Effector memory CD4-positive, alpha-beta T cell (primary cell): ENCODE results near the gene LEF1.

Experiments
- DNase-seq, 3 donors: peaks; one replicate each; pipeline ENCODE4 v3.0.0-alpha.2; 2020
- H3K27ac ChIP-seq: 2 replicates; pipeline ENCODE4 v1.7.0; 2013; ENCODE audit warnings: mild to moderate bottlenecking, low read length, moderate library complexity; ENCODE audit not compliant: insufficient read depth, poor library complexity, severe bottlenecking
- H3K27me3 ChIP-seq: replicated peaks from 2 replicates; pipeline ENCODE4 v1.7.0; 2013; ENCODE audit warnings: mild to moderate bottlenecking, low read length; ENCODE audit not compliant: insufficient read depth, control insufficient read depth, poor library complexity, severe bottlenecking
- H3K36me3 ChIP-seq: 2 replicates; pipeline ENCODE4 v1.7.0; 2013; ENCODE audit warnings: mild to moderate bottlenecking, low read length, moderate library complexity; ENCODE audit not compliant: control insufficient read depth, insufficient read depth
- H3K4me1 ChIP-seq: 2 replicates; pipeline ENCODE4 v1.7.0; 2013; ENCODE audit warnings: low read length, mild to moderate bottlenecking; ENCODE audit not compliant: control insufficient read depth, insufficient read depth, poor library complexity, severe bottlenecking
- H3K4me3 ChIP-seq: 2 replicates; pipeline ENCODE4 v1.7.0; 2013; ENCODE audit warnings: low read length, low read depth, mild to moderate bottlenecking; ENCODE audit not compliant: insufficient read depth, poor library complexity, severe bottlenecking
- H3K9me3 ChIP-seq: 2 replicates; pipeline ENCODE4 v1.7.0; 2013; ENCODE audit warnings: mild to moderate bottlenecking, low read length, moderate library complexity; ENCODE audit not compliant: control insufficient read depth

LEF1 gene

GRCh38 chr4:108116423-108117168 is 52.1 kb downstream of the LEF1 start:
- H3K4me1 ChIP-seq, result peaks cover 69% of the 10 kb centered on the region
- DNase-seq, result peak in 1 of 3 donors; percentile 28
- H3K36me3 ChIP-seq, result no peaks in the 10 kb centered on the region
- no peaks in the 10 kb centered on the region for H3K27me3 ChIP-seq
- H3K27ac ChIP-seq, result peak overlapping the region; percentile 68
- no peak overlapping the region for H3K4me3 ChIP-seq
- no peaks in the 10 kb centered on the region for H3K9me3 ChIP-seq

DNA sequence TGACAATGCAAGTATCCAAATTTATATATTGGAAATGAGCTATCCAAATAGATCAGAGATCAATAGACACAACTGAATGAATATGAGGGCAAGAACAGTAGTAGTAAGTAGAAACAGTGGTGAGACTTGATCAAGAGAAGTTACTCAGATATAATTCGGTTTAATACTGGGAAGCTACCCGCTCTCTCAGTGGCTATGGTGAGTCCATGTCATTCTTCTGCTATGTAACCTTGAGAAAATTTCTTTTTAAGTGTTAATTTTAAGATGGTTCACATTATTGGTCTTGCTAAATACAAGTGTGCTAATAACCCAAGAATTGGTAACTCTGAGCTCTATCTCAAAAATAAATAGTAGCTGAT is 53.6 kb downstream of the LEF1 start:
- H3K9me3 ChIP-seq, result no peaks in the 10 kb centered on the region
- H3K4me3 ChIP-seq, result no peak overlapping the region
- no peaks in the 10 kb centered on the region for H3K36me3 ChIP-seq
- no peaks in the 10 kb centered on the region for H3K27me3 ChIP-seq
- H3K27ac ChIP-seq, result peak overlapping the region; percentile 68
- DNase-seq, result no peak
- peaks cover 76% of the 10 kb centered on the region for H3K4me1 ChIP-seq

- no peaks in the 10 kb centered on the region for H3K9me3 ChIP-seq
- H3K27me3 ChIP-seq, result no peaks in the 10 kb centered on the region
- H3K4me1 ChIP-seq, result peaks cover 82% of the 10 kb centered on the region
- no peak for DNase-seq
- peak overlapping the region; percentile 68 for H3K27ac ChIP-seq
- no peaks in the 10 kb centered on the region for H3K36me3 ChIP-seq
- H3K4me3 ChIP-seq, result no peak overlapping the region
Observed at GRCh38 chr4:108114503-108114902, 54.2 kb downstream of the LEF1 start.

DNA sequence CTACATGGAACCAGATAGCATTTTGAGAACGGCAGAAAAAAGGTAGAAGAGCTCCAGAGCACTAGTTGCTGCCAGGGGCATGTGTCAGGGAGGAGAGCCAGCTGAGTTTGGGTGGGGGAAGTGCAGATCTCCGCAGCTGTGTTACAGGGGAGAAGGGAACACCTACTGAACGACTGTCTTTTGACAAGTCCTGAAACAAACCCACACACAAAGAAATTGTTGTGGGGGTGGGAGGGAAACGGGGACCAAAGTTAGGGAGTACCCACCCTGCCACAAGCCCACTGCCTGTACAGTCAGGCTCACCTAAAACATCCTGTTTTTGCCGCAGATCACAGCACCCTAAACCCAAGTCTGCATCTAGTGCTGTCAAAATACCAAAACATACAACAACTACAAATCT is 55.5 kb downstream of the LEF1 start:
- H3K4me1 ChIP-seq, result peaks cover 88% of the 10 kb centered on the region
- H3K27me3 ChIP-seq, result no peaks in the 10 kb centered on the region
- H3K9me3 ChIP-seq, result no peaks in the 10 kb centered on the region
- DNase-seq, result peak in 2 of 3 donors; percentile 3 to 52
- H3K4me3 ChIP-seq, result peak overlapping the region; percentile 11
- H3K36me3 ChIP-seq, result peaks cover 2% of the 10 kb centered on the region
- peak overlapping the region; percentile 68 for H3K27ac ChIP-seq

DNA sequence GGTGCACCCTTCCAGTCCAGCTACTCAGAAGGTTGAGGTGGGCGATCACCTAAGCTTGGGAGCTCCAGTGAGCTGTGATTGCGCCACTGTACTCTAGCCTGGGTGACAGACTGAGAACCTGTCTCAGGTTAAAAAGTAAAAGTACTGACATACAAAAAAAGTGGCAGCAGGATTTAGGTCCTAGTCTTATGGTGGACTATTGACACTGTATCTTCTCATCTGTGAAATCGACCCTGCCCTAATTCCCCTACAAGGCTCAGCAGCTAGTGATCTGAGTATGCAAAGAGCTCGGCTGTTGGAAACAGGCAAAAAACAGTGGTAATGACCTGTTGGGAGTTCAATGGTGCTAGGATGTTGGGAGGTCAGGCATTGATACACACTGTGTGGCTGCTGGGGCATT is 57.0 kb downstream of the LEF1 start:
- H3K4me3 ChIP-seq, result no peak overlapping the region
- no peak for DNase-seq
- peak overlapping the region; percentile 49 for H3K27ac ChIP-seq
- no peaks in the 10 kb centered on the region for H3K9me3 ChIP-seq
- H3K27me3 ChIP-seq, result no peaks in the 10 kb centered on the region
- peaks cover 90% of the 10 kb centered on the region for H3K4me1 ChIP-seq
- H3K36me3 ChIP-seq, result peaks cover 2% of the 10 kb centered on the region

- H3K4me3 ChIP-seq, result no peak overlapping the region
Observed at GRCh38 chr4:108110450-108110849, 58.3 kb downstream of the LEF1 start.

GRCh38 chr4:108109997-108110416 is 58.7 kb downstream of the LEF1 start:
- peak overlapping the region; percentile 2 for H3K4me3 ChIP-seq
- H3K9me3 ChIP-seq, result no peaks in the 10 kb centered on the region
- peaks cover 84% of the 10 kb centered on the region for H3K4me1 ChIP-seq
- H3K27ac ChIP-seq, result peak overlapping the region; percentile 53
- H3K36me3 ChIP-seq, result peaks cover 2% of the 10 kb centered on the region
- H3K27me3 ChIP-seq, result no peaks in the 10 kb centered on the region
- DNase-seq, result no peak

More at GRCh38 chr4:108110450-108110849, 58.3 kb downstream of the LEF1 start:
- Histone ChIP-seq H3K27ac (peak overlapping the region; percentile 53), H3K36me3 (peaks cover 2% of the 10 kb centered on the region), H3K4me1 (peaks cover 89% of the 10 kb centered on the region), H3K9me3 (no peaks in the 10 kb centered on the region), H3K27me3 (no peaks in the 10 kb centered on the region)
- DNase-seq, result no peak

GRCh38 chr4:108109111-108109510 is 59.6 kb downstream of the LEF1 start:
- peaks cover 2% of the 10 kb centered on the region for H3K36me3 ChIP-seq
- no peak overlapping the region for H3K4me3 ChIP-seq
- DNase-seq, result no peak
- H3K27me3 ChIP-seq, result no peaks in the 10 kb centered on the region
- H3K27ac ChIP-seq, result peak overlapping the region; percentile 53
- H3K4me1 ChIP-seq, result peaks cover 76% of the 10 kb centered on the region
- no peaks in the 10 kb centered on the region for H3K9me3 ChIP-seq

- H3K4me1 ChIP-seq, result peaks cover 68% of the 10 kb centered on the region
- H3K4me3 ChIP-seq, result peak overlapping the region; percentile 36
Observed at GRCh38 chr4:108107729-108108382, 60.9 kb downstream of the LEF1 start.

DNA sequence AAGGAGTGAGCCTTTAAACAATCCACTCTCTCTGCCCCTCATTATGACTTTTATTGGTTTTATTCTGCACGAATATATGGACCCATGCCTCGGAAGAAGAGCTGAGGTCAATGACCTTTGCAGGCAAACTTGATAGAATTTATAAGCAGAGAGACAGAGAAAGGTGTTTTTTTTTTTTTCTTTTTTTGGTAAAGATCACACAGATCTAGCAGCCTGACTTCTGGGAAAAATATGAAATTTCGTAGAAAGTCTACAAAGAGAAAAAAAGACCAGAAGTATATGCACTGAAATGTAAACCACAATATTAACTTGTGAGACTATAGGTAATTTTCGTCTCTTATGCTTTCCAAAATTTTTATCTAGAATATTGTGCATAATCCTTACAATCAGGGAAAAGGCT is 61.6 kb downstream of the LEF1 start:
- Histone ChIP-seq H3K4me1 (peaks cover 66% of the 10 kb centered on the region), H3K9me3 (no peaks in the 10 kb centered on the region), H3K27me3 (no peaks in the 10 kb centered on the region), H3K27ac (peak overlapping the region; percentile 81), H3K36me3 (peaks cover 2% of the 10 kb centered on the region), H3K4me3 (peak overlapping the region; percentile 13)
- no peak for DNase-seq

More at GRCh38 chr4:108107729-108108382, 60.9 kb downstream of the LEF1 start:
- peaks cover 2% of the 10 kb centered on the region for H3K36me3 ChIP-seq
- peak in 1 of 3 donors; percentile 16 for DNase-seq
- H3K27me3 ChIP-seq, result no peaks in the 10 kb centered on the region
- peak overlapping the region; percentile 81 for H3K27ac ChIP-seq
- no peaks in the 10 kb centered on the region for H3K9me3 ChIP-seq
